LoVo (cell line): ENCODE data around the gene CDH18.
"Not testable (repeated sequence)": the region's sequence is repeated elsewhere in the genome, so short reads cannot be mapped to it uniquely, and the experiment has no call there.

Experiments
- DNase-seq: peaks from one replicate; pipeline ENCODE4 v3.0.0-alpha.2; 2016; ENCODE audit warnings: low spot score

CDH18 gene

GRCh38 chr5:19859020-19859419 lies 129.0 kb downstream of the CDH18 start:
- no peak for DNase-seq

- DNase-seq, result no peak
Measured at GRCh38 chr5:19855931-19856330, 132.1 kb downstream of the CDH18 start.

- DNase-seq, result no peak
Measured at GRCh38 chr5:19855453-19855852, 132.5 kb downstream of the CDH18 start.

GRCh38 chr5:19855031-19855430 lies 133.0 kb downstream of the CDH18 start:
- DNase-seq, result no peak

GRCh38 chr5:19853616-19854240 lies 134.3 kb downstream of the CDH18 start:
- no peak for DNase-seq

- no peak for DNase-seq
Measured at GRCh38 chr5:19837536-19838174, 150.3 kb downstream of the CDH18 start.

- no peak for DNase-seq
Measured at GRCh38 chr5:19835442-19835841, 152.6 kb downstream of the CDH18 start.

- not testable (repeated sequence) for DNase-seq
Measured at GRCh38 chr5:19812720-19813119, 175.3 kb downstream of the CDH18 start.

GRCh38 chr5:19806756-19807155 lies 181.2 kb downstream of the CDH18 start:
- no peak for DNase-seq

GRCh38 chr5:19802686-19803085 lies 185.3 kb downstream of the CDH18 start:
- DNase-seq, result no peak

- DNase-seq, result no peak
Measured at GRCh38 chr5:19795218-19795617, 192.8 kb downstream of the CDH18 start.

GRCh38 chr5:19790829-19791466 lies 197.1 kb downstream of the CDH18 start:
- DNase-seq, result no peak

GRCh38 chr5:19782566-19782965 lies 205.4 kb downstream of the CDH18 start:
- no peak for DNase-seq

- DNase-seq, result no peak
Measured at GRCh38 chr5:19777363-19777762, 210.6 kb downstream of the CDH18 start.

- not testable (repeated sequence) for DNase-seq
Measured at GRCh38 chr5:19776886-19777285, 211.1 kb downstream of the CDH18 start.

- no peak for DNase-seq
Measured at GRCh38 chr5:19771174-19771835, 216.7 kb downstream of the CDH18 start.

- no peak for DNase-seq
Measured at GRCh38 chr5:19770396-19770795, 217.6 kb downstream of the CDH18 start.

- no peak for DNase-seq
Measured at GRCh38 chr5:19767987-19768386, 220.0 kb downstream of the CDH18 start.

GRCh38 chr5:19753579-19753978 lies 234.4 kb downstream of the CDH18 start:
- no peak for DNase-seq

GRCh38 chr5:19751326-19751725 lies 236.7 kb downstream of the CDH18 start:
- no peak for DNase-seq

GRCh38 chr5:19745247-19745646 lies 242.8 kb downstream of the CDH18 start:
- no peak for DNase-seq

GRCh38 chr5:19739671-19740070 lies 248.3 kb downstream of the CDH18 start:
- DNase-seq, result no peak

- no peak for DNase-seq
Measured at GRCh38 chr5:19734776-19735175, 253.2 kb downstream of the CDH18 start.
